ENCODE measurements around the gene MATN3.

DNA sequence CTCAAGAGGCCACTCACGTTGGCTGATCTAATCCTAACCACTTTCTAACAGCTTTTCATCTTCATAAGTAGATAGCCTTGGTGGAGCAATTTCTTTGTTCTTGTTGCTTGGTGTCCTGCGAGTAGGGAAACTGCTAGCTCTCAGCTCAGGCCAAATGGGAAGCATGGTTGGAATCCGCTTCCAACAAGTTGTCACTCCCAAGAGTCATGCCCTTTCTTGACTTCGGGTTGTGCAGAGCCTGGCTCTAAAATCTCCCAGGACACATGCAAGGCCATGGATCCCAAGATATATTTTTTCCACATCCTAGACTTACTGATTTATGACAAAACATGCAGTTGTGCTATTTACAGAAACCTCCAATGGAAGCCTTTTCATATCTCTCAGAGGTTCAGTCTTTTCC is 7.3 kb upstream of the MATN3 start:
- TF ChIP-seq, protein P1, sequence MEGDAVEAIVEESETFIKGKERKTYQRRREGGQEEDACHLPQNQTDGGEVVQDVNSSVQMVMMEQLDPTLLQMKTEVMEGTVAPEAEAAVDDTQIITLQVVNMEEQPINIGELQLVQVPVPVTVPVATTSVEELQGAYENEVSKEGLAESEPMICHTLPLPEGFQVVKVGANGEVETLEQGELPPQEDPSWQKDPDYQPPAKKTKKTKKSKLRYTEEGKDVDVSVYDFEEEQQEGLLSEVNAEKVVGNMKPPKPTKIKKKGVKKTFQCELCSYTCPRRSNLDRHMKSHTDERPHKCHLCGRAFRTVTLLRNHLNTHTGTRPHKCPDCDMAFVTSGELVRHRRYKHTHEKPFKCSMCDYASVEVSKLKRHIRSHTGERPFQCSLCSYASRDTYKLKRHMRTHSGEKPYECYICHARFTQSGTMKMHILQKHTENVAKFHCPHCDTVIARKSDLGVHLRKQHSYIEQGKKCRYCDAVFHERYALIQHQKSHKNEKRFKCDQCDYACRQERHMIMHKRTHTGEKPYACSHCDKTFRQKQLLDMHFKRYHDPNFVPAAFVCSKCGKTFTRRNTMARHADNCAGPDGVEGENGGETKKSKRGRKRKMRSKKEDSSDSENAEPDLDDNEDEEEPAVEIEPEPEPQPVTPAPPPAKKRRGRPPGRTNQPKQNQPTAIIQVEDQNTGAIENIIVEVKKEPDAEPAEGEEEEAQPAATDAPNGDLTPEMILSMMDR (IDR thresholded peaks at IDR 0.05), result no peak
- TF ChIP-seq POLR2A (IDR thresholded peaks at IDR 0.05), result no peak

Data from heart left ventricle (tissue), 13 donors.